ENCODE measurements around the gene NOP16. TPM values are rescaled to one million over a fixed set of nuclear protein-coding genes. Genes with fewer than 3 reads are reported as not detected.
A peak's percentile ranks its signal among the peaks of the same experiment; 100 is the strongest.

Gene NOP16
- total RNA-seq, 4 donors from 2014 or later, result 7.5 to 8.4 (median 8.2) TPM

- TF ChIP-seq CTCF (IDR thresholded peaks at IDR 0.05), result no peak
- TF ChIP-seq POLR2A (IDR thresholded peaks at IDR 0.05), result no peak
- Histone ChIP-seq H3K27me3 (no peaks in the 10 kb centered on the region), H3K4me3 (no peak overlapping the region), H3K36me3 (peaks cover 0 to 53% (median 0%) of the 10 kb centered on the region in 3 donors), H3K27ac (peak overlapping the region in 1 of 4 donors; percentile 22), H3K4me1 (no peaks in the 10 kb centered on the region), H3K9me3 (no peaks in the 10 kb centered on the region)
- no peak for DNase-seq
These were observed 46.9 kb downstream of the NOP16 start for GRCh38 chr5:176341325-176342157.

GRCh38 chr5:176339304-176339703, 49.1 kb downstream of the NOP16 start:
- Histone ChIP-seq H3K27ac (no peak overlapping the region), H3K4me3 (no peak overlapping the region), H3K36me3 (peaks cover 0 to 37% (median 0%) of the 10 kb centered on the region in 3 donors), H3K27me3 (no peaks in the 10 kb centered on the region), H3K4me1 (no peaks in the 10 kb centered on the region), H3K9me3 (no peaks in the 10 kb centered on the region)
- DNase-seq, result no peak
- TF ChIP-seq POLR2A (IDR thresholded peaks at IDR 0.05) (no peak), CTCF (IDR thresholded peaks at IDR 0.05) (no peak)

GRCh38 chr5:176337913-176338312, 50.5 kb downstream of the NOP16 start:
- no peak overlapping the region for H3K27ac ChIP-seq
- H3K4me3 ChIP-seq, result no peak overlapping the region
- no peaks in the 10 kb centered on the region for H3K4me1 ChIP-seq
- peaks cover 0 to 34% (median 0%) of the 10 kb centered on the region in 3 donors for H3K36me3 ChIP-seq
- H3K27me3 ChIP-seq, result no peaks in the 10 kb centered on the region
- TF ChIP-seq POLR2A (IDR thresholded peaks at IDR 0.05) (no peak), CTCF (IDR thresholded peaks at IDR 0.05) (no peak)
- no peak for DNase-seq
- no peaks in the 10 kb centered on the region for H3K9me3 ChIP-seq

GRCh38 chr5:176334031-176334770, 54.2 kb downstream of the NOP16 start:
- no peak for DNase-seq
- Histone ChIP-seq H3K4me1 (no peaks in the 10 kb centered on the region), H3K27me3 (no peaks in the 10 kb centered on the region), H3K4me3 (no peak overlapping the region), H3K27ac (no peak overlapping the region), H3K36me3 (peaks cover 0 to 28% (median 0%) of the 10 kb centered on the region in 3 donors), H3K9me3 (no peaks in the 10 kb centered on the region)
- TF ChIP-seq CTCF (IDR thresholded peaks at IDR 0.05), result no peak
- no peak for TF ChIP-seq POLR2A (IDR thresholded peaks at IDR 0.05)

Small RNAs within 50 kb of the gene (small RNA-seq; reads per million reads assigned to genes)
- 0.57 to 0.64 reads per million in 2 donors for gene MIR1271

Other genes with a start within 250 kb of the NOP16 start
- 10 to 100 TPM; 28.0 to 84.2 (median 41.2) TPM for gene SIMC1, start 150.2 kb downstream of the NOP16 start, total RNA-seq
- 10 to 100 TPM; 77.6 to 96.5 (median 83.3) TPM for gene KIAA1191, start 26.8 kb downstream of the NOP16 start, total RNA-seq
- 1 to 10 TPM in 3 of 4 donors, under 1 TPM in 1; 0.53 to 6.2 (median 2.5) TPM for gene ARL10, start 23.1 kb downstream of the NOP16 start, total RNA-seq
- 100 to 1,000 TPM in 3 of 4 donors, 10 to 100 TPM in 1; 92.4 to 168 (median 140) TPM for gene HIGD2A, start 153 bp upstream of the NOP16 start, total RNA-seq
- 100 to 1,000 TPM in 3 of 4 donors, 10 to 100 TPM in 1; 87.5 to 211 (median 196) TPM for gene CLTB, start 27.9 kb upstream of the NOP16 start, total RNA-seq
- gene FAF2, start 59.8 kb upstream of the NOP16 start, total RNA-seq, result 10 to 100 TPM; 18.2 to 41.5 (median 32.4) TPM
- 100 to 1,000 TPM in 1 of 4 donors, 10 to 100 TPM in 3; 46.4 to 114 (median 65.3) TPM for gene RNF44, start 148.8 kb upstream of the NOP16 start, total RNA-seq
- gene CDHR2, start 160.7 kb upstream of the NOP16 start, total RNA-seq, result 100 to 1,000 TPM in 3 of 4 donors, 10 to 100 TPM in 1; 39.6 to 823 (median 613) TPM
- gene GPRIN1, start 221.6 kb upstream of the NOP16 start, total RNA-seq, result 1 to 10 TPM in 2 of 4 donors, under 1 TPM in 2; 0.83 to 1.9 (median 1.2) TPM
- not detected for gene SNCB, start 241.9 kb upstream of the NOP16 start, total RNA-seq
- not detected for gene EIF4E1B, start 242.1 kb upstream of the NOP16 start, total RNA-seq

All from Peyer's patch (tissue), 4 donors.